ENCODE measurements around the gene LACC1.

LACC1 gene

GRCh38 chr13:43894438-43894837 is 14.7 kb downstream of the LACC1 start:
- peak; percentile 33 for FAIRE-seq
- TF ChIP-seq POLR2AphosphoS5 (IDR thresholded peaks at IDR 0.05; ENCODE audit: low read depth, low read length) (no peak), POLR2A (IDR thresholded peaks at IDR 0.05; ENCODE audit: low read depth, low read length) (no peak), TAF1 (IDR thresholded peaks at IDR 0.05; ENCODE audit: borderline replicate concordance, low read depth, low read length) (no peak)
- DNase-seq (ENCODE audit: insufficient read length): no peak

- TF ChIP-seq POLR2AphosphoS5 (IDR thresholded peaks at IDR 0.05; ENCODE audit: low read depth, low read length) (no peak), POLR2A (IDR thresholded peaks at IDR 0.05; ENCODE audit: low read depth, low read length) (no peak), TAF1 (IDR thresholded peaks at IDR 0.05; ENCODE audit: borderline replicate concordance, low read depth, low read length) (no peak)
- DNase-seq (ENCODE audit: insufficient read length): no peak
- no peak for FAIRE-seq
Observed at GRCh38 chr13:43895940-43896339, 16.2 kb downstream of the LACC1 start.

GRCh38 chr13:43905435-43906031 is 25.8 kb downstream of the LACC1 start:
- no peak for TF ChIP-seq POLR2A (IDR thresholded peaks at IDR 0.05; ENCODE audit: low read depth, low read length)
- no peak for TF ChIP-seq POLR2AphosphoS5 (IDR thresholded peaks at IDR 0.05; ENCODE audit: low read depth, low read length)
- no peak for TF ChIP-seq TAF1 (IDR thresholded peaks at IDR 0.05; ENCODE audit: borderline replicate concordance, low read depth, low read length)
- DNase-seq (ENCODE audit: insufficient read length): peak; percentile 19
- FAIRE-seq: peak; percentile 90

GRCh38 chr13:43908156-43909126 is 28.7 kb downstream of the LACC1 start:
- TF ChIP-seq TAF1 (IDR thresholded peaks at IDR 0.05; ENCODE audit: borderline replicate concordance, low read depth, low read length): no peak
- no peak for TF ChIP-seq POLR2A (IDR thresholded peaks at IDR 0.05; ENCODE audit: low read depth, low read length)
- no peak for TF ChIP-seq POLR2AphosphoS5 (IDR thresholded peaks at IDR 0.05; ENCODE audit: low read depth, low read length)
- no peak for DNase-seq (ENCODE audit: insufficient read length)
- peak; percentile 24 for FAIRE-seq

- DNase-seq (ENCODE audit: insufficient read length) (no peak), FAIRE-seq (no peak)
- TF ChIP-seq POLR2AphosphoS5 (IDR thresholded peaks at IDR 0.05; ENCODE audit: low read depth, low read length): no peak
- no peak for TF ChIP-seq TAF1 (IDR thresholded peaks at IDR 0.05; ENCODE audit: borderline replicate concordance, low read depth, low read length)
- TF ChIP-seq POLR2A (IDR thresholded peaks at IDR 0.05; ENCODE audit: low read depth, low read length): no peak
Observed at GRCh38 chr13:43910856-43911255, 31.2 kb downstream of the LACC1 start.

- FAIRE-seq (peak; percentile 44), DNase-seq (ENCODE audit: insufficient read length) (no peak)
- TF ChIP-seq POLR2A (IDR thresholded peaks at IDR 0.05; ENCODE audit: low read depth, low read length) (no peak), TAF1 (IDR thresholded peaks at IDR 0.05; ENCODE audit: borderline replicate concordance, low read depth, low read length) (no peak), POLR2AphosphoS5 (IDR thresholded peaks at IDR 0.05; ENCODE audit: low read depth, low read length) (no peak)
Observed at GRCh38 chr13:43911278-43911677, 31.6 kb downstream of the LACC1 start.

GRCh38 chr13:43911871-43912270 is 32.2 kb downstream of the LACC1 start:
- FAIRE-seq: no peak
- DNase-seq (ENCODE audit: insufficient read length): no peak
- TF ChIP-seq TAF1 (IDR thresholded peaks at IDR 0.05; ENCODE audit: borderline replicate concordance, low read depth, low read length) (no peak), POLR2A (IDR thresholded peaks at IDR 0.05; ENCODE audit: low read depth, low read length) (no peak), POLR2AphosphoS5 (IDR thresholded peaks at IDR 0.05; ENCODE audit: low read depth, low read length) (no peak)

- FAIRE-seq (no peak), DNase-seq (ENCODE audit: insufficient read length) (no peak)
Observed at GRCh38 chr13:43915451-43915850, 35.7 kb downstream of the LACC1 start.

GRCh38 chr13:43916828-43917227 is 37.1 kb downstream of the LACC1 start:
- no peak for TF ChIP-seq POLR2AphosphoS5 (IDR thresholded peaks at IDR 0.05; ENCODE audit: low read depth, low read length)
- TF ChIP-seq TAF1 (IDR thresholded peaks at IDR 0.05; ENCODE audit: borderline replicate concordance, low read depth, low read length): no peak
- DNase-seq (ENCODE audit: insufficient read length): no peak
- no peak for FAIRE-seq

More at GRCh38 chr13:43915451-43915850, 35.7 kb downstream of the LACC1 start:
- TF ChIP-seq POLR2AphosphoS5 (IDR thresholded peaks at IDR 0.05; ENCODE audit: low read depth, low read length) (no peak), TAF1 (IDR thresholded peaks at IDR 0.05; ENCODE audit: borderline replicate concordance, low read depth, low read length) (no peak), POLR2A (IDR thresholded peaks at IDR 0.05; ENCODE audit: low read depth, low read length) (no peak)

- TF ChIP-seq POLR2A (IDR thresholded peaks at IDR 0.05; ENCODE audit: low read depth, low read length): no peak
- TF ChIP-seq TAF1 (IDR thresholded peaks at IDR 0.05; ENCODE audit: borderline replicate concordance, low read depth, low read length): no peak
- TF ChIP-seq POLR2AphosphoS5 (IDR thresholded peaks at IDR 0.05; ENCODE audit: low read depth, low read length): no peak
- FAIRE-seq: no peak
- DNase-seq (ENCODE audit: insufficient read length): no peak
Observed at GRCh38 chr13:43918636-43919035, 38.9 kb downstream of the LACC1 start.

GRCh38 chr13:43920965-43921674 is 41.4 kb downstream of the LACC1 start:
- DNase-seq (ENCODE audit: insufficient read length): no peak
- no peak for FAIRE-seq
- TF ChIP-seq POLR2A (IDR thresholded peaks at IDR 0.05; ENCODE audit: low read depth, low read length) (no peak), TAF1 (IDR thresholded peaks at IDR 0.05; ENCODE audit: borderline replicate concordance, low read depth, low read length) (no peak), POLR2AphosphoS5 (IDR thresholded peaks at IDR 0.05; ENCODE audit: low read depth, low read length) (no peak)
